ENCODE results near the gene LYRM4.
A peak's percentile ranks its signal among the peaks of the same experiment; 100 is the strongest.

The LYRM4 gene

DNA sequence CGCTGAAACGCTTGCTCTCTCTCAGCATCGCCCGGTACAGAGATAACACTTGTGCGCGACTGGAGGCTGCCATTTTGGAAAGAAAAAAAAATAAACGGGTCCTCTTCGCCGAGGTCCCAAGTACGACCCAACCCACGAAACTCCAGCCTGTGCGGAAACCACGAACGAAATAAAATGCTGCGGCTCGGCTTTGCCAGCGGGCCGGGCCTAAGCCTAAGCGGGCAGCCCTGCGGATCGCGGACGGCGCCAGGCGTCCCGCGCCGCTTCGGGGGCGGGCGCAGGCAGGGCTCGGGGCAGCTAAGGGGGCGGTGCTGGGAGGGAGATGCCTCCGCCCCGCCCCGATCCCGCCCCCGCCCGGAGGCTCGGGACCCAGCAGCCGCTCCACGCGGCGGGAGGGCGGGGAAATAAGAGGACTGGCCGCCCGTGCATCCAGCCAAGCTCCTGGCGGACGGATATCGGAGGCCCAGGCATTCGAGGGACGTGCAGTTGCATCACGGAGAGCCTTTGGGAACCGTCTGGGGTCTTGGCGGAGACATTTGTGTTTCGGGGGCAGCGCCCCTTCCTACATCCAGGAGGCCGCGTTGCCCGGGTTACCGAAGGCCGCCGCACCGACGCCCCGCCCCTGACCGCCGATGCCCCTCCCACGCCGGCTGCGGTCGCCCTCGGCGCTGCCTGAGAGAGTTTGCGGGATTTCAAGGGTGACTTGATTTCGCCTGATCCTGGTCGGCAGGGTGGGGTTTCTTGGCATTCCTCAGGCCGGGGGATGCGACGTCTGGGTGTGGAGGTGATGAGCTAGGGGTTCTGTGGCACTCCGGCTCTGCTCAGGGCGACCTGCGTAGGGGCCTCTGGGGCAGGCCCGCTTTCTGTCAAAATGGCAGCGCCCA lies at the start of gene LYRM4, which contains the start of gene FARS2:
Gene LYRM4, minus strand, starts transcription at position 290 of the 884 bp plus-strand sequence. Its CDS starts 217 bp downstream, at position 73.
Gene FARS2, plus strand, starts transcription at position 853 of the 884 bp plus-strand sequence.
- H3K4me3 ChIP-seq: peak within 1 kb of the TSS; percentile 66 to 99 (median 91)
- peak within 1 kb of the TSS; percentile 90 to 100 (median 99) for H3K27ac ChIP-seq

DNA sequence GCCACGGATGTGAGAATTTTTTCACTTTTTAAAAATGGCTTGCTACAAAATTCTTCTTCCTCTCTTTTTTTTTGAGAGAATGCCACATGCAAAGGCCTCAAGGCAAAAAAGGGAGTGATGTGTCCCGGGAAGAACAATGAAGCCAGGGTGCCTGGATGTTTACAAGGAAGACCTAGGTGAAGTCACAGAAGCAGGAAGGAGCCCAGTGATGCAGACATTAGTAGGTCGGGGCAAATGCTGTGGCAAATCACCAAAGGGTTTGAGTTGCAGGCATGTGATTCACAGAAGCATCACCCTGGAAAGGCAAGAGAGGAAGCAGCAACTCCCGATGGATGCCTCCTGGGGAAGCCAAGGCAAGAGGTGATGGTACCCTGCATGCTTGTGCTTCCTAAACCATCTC lies 47.3 kb upstream of the LYRM4 start:
- no peak overlapping the region for H3K27ac ChIP-seq

DNA sequence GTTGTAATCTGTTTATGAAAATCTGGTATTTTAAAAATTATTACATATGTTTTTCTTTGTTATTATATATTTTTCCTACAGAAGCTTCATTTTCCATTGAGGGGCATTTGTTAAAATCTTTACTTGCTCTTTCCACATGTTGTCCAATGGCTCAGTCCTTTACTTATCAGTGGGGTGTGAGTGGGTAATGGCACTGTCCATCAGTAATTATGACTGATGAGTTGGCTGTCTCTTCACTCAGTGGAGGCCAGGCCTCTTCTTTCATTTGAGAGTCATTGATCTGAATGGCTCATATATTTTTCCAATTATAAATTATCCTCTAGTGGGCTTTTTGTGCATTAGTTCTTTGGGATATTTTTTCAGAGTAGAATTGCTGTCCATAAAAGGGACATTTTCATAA lies 46.3 kb upstream of the LYRM4 start:
- no peak overlapping the region for H3K27ac ChIP-seq
- H3K4me3 ChIP-seq: no peak overlapping the region

More for the DNA sequence above, 47.3 kb upstream of the LYRM4 start:
- no peak overlapping the region for H3K4me3 ChIP-seq

DNA sequence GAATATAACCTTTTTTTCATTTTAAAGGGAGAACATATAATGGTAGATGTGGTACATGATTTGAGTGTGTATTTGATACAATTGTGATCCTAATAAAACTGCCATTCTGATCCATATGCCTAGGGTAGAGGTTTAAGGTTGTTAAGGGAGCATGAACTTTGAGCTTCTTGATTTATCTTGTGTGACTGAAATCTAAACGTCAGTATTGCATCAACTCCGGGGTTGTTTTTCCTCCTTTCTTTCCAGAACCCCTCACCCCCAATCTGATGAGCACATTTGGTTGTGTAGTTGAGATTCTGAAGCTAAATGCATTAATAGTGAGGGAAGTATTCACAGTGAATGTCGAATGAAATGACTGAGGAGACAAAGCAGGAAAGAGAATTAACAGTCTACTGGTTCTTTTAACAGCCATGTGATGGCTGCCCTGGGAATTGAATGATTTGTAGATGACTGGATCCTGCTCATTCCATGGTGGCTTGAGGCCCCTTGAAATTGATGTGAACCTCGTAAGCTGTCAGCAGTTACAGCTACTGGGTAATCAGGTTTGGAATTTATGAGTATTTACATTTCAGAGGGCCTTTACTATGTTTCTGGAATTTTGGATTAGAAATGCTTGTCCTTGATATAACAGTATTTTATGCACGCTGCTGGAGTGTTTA lies 45.3 kb upstream of the LYRM4 start:
- H3K4me3 ChIP-seq: no peak overlapping the region
- no peak overlapping the region for H3K27ac ChIP-seq

DNA sequence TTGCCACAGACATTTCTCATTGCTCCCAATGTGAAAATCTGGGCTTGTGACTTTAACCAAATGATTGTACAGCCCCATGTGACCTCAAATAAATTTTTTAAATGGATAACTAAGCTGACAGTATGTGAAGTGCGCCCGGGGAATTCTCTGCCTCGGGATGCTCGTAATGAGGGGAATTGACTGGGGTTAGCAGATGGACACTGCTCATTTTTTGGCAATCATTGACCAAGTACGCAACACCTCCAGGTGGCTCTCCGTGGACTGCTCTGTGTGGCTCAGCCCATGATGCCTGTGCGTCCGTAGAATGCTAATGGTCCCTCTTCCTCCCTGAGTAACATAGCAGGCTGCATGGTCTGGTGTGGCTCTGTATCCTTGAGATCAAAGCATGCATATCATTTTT lies 42.9 kb upstream of the LYRM4 start:
- Histone ChIP-seq H3K27ac (no peak overlapping the region), H3K4me3 (no peak overlapping the region)

DNA sequence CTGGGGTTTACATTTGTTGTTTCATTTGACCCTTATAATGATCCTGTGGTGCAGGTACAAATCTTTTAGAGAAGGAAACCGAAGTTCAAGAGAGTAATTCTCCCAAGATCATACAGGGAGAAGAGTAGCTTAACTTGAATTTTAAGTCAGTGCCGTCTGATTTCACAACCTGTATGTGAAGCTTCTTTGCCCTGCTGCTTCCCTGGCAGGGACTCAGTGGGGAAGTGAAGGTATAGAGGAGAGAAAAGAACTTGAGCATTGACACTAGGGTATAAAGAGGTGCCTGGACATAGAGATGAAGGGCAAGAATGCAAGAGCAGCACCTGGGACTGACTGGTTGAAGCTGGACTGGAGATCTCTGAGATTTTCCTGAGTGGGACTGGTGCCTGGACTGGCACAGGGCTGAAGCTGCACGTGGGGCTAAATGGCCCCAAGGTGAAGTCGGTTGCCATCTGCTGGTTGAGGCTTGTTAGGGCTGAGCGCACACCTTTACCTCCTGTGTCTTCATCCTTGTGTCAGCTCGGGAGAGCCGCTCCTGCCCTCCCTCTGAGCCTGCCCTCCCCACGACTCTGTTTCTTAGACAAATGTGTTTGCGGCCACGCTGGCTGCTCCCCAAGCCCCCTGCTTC lies 42.4 kb upstream of the LYRM4 start:
- Histone ChIP-seq H3K27ac (peak overlapping the region in 5 of 21 experiments; percentile 13 to 65 (median 29)), H3K4me3 (no peak overlapping the region)

DNA sequence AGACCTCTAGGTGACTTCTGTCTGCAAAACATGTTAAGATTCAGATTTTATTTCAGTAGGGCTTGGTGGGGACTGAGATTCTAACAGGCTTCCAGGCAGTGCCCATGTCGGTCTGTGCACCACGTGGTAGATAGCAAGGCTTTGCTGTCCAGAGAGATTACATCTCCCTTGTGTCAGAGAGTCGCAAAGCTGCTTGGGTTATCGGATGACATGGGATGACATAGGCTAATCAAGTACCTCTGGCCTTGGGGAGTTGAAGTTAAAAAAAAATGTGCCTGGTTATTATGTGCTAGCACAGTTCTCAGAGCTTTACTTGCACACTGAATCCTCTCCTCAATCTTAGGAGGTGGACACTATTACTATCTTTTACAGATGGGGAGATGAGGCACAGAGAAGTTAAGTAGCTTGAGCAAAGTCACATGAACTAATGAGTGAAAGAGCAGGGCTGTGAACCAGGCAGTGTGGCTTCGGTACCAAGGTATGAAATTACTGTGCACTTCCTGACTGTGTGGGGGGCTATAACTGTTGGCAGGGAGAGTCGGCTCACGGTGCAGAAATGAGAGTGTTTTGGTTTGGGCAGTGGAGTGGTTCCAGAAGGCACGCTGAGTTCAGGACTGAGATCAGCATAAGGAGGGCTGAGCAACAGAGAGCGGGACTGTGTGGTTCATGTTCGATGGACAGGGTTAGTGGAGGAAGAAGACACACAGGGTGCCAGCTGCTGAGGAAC lies 41.6 kb upstream of the LYRM4 start:
- Histone ChIP-seq H3K4me3 (no peak overlapping the region), H3K27ac (peak overlapping the region in 6 of 21 experiments; percentile 5 to 65 (median 24))

DNA sequence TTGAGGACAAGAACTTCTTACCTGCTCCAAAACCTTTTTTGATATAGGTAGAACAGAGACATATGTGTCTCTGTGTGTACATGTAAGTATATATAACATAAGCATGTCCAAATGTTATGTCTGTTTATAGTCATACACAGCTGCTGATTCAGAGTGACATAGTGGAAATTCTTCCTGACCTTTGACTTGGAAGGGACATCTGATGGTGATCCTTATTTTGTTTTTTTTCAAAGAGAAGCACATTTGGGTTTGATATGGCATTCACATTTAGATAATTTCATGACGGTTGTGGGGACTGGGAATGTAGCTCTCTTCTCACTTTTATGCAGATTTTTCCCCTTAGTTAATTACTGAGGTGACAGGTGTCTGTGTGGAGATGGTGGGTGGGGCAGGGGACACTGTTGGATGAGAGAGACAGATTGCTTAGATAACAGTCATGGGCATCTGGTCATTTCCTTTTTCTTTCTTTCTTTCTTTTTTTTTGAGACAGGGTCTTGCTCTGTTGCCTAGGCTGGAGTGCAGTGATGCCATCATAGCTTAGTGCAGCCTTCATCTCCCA lies 39.5 kb upstream of the LYRM4 start:
- Histone ChIP-seq H3K4me3 (no peak overlapping the region), H3K27ac (no peak overlapping the region)

DNA sequence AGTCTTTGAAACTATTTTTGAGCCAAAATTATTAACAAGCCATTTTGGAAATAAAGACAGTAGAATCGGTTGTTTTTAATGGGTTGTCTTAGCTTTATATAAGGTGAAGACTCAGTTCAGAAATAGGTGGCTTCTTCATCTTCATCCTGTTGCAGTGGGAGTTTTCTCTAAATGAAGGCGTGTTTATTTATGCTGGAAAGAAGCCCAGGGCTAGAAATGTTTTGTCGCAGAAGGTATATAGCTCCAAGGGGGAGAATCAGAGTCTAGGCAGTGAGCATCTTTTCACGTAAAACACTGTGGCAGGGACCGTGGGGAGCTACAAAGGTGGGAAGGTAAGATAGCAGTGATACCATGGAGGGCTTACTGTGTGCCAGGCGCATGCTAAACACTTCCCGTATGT lies 34.9 kb upstream of the LYRM4 start:
- no peak overlapping the region for H3K4me3 ChIP-seq
- no peak overlapping the region for H3K27ac ChIP-seq

DNA sequence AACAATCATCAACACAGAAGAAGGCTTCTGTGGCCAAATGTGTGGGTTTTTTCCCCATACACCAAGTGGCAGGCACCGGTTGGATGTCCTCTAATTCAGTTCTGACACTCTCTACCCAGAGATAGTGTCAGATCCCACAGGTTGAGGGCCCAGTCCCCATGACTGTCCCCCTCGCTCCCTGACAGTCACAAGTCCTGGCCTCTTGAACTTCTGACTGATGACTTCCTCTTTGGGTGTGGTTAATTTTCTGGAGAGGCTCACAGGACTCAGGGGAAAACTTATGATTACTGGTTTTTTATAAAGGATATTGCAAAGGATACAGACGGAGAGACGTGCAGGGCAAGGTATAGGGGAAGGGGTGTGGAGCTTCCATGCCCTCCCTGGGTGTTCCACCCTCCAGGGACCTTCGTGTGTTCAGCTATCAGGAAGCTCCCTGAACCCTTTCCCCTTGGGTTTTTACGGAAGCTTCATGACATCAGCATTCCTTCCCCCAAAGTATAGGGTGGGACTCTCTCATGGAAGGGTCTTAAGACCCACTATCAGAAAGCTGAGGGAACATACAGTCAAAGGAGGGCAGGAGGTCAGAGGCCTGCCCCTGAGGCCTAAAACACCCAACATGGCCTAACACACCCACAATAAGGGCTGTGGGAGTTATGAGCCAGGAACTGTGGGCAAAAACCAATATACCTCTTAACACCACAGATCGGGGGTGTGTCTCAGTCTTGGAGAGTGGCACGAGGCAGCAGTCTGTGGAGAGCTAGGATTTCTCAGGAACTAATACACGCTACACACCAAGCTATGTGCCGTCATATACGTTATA lies 33.9 kb upstream of the LYRM4 start:
- H3K27ac ChIP-seq: no peak overlapping the region

DNA sequence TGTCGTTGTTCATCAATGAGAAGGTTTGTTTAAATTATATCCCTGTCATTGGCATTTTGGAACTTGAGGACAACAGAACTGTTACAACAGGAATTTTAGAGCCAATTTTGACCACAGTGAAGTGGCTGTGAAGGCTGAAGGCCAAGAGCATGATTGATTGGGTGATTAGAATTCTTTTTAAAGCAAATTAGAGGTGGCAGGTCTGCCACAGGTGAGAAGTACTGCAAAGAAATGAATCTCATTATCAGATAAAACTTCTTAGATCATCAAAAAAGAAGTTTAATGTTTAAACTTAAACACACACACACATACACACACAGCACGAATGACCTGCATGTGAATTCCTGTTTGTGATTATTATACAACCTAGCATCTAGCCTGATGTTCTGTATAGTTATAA lies 32.9 kb upstream of the LYRM4 start:
- no peak overlapping the region for H3K27ac ChIP-seq

More for the DNA sequence above, 33.9 kb upstream of the LYRM4 start:
- no peak overlapping the region for H3K4me3 ChIP-seq

DNA sequence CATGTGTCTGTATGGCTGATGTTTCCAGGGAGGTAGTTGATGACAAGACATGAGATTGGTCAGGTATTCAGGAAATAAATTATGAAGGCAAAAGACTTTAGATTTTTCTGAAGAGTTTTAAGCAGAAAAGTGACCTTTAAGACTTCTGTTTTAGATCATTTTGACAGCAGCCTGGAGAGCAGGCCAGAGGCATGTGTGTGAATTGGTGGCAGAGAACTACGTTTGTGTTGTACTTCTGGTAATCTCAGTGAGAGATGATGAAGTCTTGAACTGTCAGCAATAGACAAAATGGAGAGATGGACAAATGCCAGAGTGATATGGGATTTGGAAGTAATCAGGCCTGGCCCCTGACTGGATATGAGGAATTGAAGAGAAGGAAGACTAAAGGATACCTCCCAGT lies 31.4 kb upstream of the LYRM4 start:
- Histone ChIP-seq H3K27ac (no peak overlapping the region), H3K4me3 (no peak overlapping the region)

More for the DNA sequence above, 32.9 kb upstream of the LYRM4 start:
- H3K4me3 ChIP-seq: no peak overlapping the region

DNA sequence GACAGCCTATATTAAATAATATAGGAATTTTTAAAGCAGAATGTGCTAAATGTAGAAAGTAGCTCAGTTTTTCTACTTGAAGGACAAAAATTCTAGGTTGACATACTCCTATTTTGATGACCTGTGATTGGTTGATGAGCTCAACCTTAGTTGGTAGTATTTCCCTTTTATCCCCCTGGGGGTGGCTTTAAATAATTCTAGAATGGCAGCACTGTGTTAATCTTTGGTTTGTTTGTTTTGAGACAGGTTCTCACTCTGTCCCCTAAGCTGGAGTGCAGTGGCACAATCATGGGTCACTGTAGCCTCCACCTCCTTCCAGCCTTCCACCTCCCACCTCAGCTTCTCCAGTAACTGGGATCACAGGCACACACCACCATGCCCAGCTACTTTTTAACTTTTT lies 29.8 kb upstream of the LYRM4 start:
- Histone ChIP-seq H3K4me3 (no peak overlapping the region), H3K27ac (no peak overlapping the region)

DNA sequence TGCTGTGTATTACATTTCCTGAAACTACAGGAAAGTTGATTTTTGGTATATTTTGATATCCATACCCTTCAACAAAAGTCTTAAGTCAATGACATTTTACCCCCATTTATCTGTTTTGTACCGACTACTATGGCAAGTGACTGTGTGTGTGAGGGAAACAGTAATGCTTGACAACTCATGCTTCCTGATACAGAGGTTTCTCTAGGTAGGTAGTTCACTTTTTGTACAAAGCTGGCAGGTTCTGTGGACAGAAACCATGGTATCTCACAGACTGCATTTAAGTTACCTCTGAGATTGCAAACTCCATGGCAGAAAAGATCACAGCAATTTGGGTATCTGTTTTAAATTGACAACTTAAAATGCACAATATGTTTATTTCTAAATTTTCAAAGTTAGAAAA lies 29.3 kb upstream of the LYRM4 start:
- Histone ChIP-seq H3K27ac (no peak overlapping the region), H3K4me3 (no peak overlapping the region)

DNA sequence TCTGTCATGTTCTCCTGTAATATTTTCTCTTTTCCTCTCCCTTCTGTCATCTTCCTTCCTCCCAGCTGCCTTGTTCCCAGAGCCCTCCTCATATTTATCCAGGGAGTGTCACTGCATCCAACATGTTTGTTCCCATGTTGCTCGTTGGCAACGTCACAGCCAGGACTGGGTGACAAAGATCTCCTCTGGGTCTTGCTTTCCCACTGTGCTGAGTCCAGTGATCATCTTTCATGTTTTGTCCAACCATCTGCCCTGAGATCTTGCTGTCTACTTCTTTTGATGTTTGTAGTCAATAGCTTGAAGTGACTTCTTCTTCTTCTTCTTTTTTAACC lies 27.2 kb upstream of the LYRM4 start:
- Histone ChIP-seq H3K4me3 (no peak overlapping the region), H3K27ac (peak overlapping the region in 8 of 21 experiments; percentile 10 to 61 (median 38))

DNA sequence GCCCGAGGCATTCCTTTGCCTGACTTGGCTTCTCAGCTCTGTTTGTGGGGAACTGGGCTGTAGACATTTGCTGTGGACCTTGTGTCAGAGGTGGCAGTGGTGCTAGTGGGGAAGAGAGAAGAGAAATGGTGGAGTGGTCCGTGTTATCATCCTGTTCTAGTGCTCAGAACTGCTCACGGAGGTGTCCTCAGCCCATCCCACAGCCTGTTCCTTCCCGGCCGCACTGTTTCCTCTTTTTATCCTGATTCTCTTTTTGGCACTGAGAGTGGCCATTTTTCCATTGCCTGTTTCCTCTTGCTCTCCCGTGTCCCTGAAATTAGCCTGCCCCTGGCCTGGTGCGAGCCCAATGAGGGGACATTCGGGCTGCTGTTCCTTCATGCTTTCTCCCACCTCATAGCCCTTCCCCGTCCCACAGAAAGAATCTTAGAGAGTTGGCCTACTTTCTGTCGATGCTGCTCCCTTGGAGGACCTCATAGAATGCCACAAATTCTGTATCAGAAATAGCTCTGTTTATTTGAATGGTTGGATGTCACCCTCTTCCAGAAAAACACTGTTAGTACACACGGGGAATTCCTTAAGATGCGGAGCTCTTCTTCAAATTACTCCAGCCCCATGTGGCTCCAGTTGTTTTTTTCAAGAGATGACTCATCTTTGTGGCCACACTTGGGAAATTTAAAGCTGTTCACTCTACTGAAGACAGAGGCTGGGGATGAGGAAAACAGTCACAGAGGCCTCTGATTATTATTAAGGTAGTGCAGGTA lies 26.6 kb upstream of the LYRM4 start:
- no peak overlapping the region for H3K4me3 ChIP-seq
- H3K27ac ChIP-seq: peak overlapping the region in 11 of 21 experiments; percentile 8 to 70 (median 35)

DNA sequence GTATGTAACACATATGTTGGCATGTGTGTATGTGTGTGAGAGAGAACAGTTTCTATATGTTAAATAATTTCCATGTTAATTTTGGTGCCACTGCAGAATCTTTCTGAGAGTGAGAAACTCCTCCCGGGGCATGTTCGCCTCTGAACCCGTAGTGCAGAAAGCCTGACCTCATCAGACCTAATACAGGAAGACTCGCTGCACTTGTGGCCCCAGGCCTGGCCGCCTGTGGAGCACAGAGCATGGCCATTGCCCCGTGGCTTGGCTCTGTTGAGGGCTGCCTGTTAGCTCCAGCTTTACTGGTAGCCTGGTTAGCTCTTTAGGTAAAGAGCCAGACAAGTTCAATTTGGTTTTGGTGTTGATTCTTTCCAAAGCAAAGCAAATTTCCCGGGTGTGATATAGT lies 26.0 kb upstream of the LYRM4 start:
- H3K27ac ChIP-seq: peak overlapping the region in 9 of 21 experiments; percentile 0 to 70 (median 44)
- H3K4me3 ChIP-seq: no peak overlapping the region

DNA sequence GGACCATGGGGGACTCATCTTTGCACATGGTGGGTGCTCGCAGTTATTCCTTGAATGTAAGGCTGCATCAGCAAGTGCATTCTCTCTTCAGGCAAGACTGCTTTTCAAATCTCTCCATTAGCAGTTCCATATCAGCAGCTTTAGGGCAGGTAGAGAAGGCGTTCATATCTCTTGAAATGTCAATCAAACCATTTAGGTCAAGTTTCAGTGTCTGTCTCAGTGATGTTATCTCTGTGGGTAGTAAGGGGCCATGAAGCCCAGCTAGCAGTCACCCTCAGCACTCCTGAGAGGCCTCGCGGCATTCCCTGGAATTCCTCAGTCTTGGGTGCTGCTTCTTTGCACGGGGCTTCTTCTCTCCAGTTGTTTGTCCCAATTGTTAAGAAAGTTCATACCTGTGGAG lies 24.8 kb upstream of the LYRM4 start:
- Histone ChIP-seq H3K27ac (no peak overlapping the region), H3K4me3 (no peak overlapping the region)
